GM12878 (cell line): ENCODE measurements around the gene SMTNL2. TPM values are rescaled to one million over a fixed set of nuclear protein-coding genes. Genes with fewer than 3 reads are reported as not detected.

Source experiments
- ATAC-seq: fragments of 200-7000 bp; cut with Tn5 transposase; 3 replicates; pipeline ENCODE4 v1.9.1; 2020; ENCODE audit warnings: mild to moderate bottlenecking, moderate library complexity
- BruUV-seq: library from RNA; stranded (reverse); fragments of 400-500 nt; replicated peaks from 2 replicates; lab custom pipeline; 2021; lab: Mats Ljungman, UMichigan
- CTCF ChIA-PET: fragments of 300-600 bp; sonication (Branson Sonifier 250); formaldehyde crosslinking; extraction: SDS; loops from one replicate; lab custom pipeline; 2021; ENCODE audit warnings: inconsistent platforms; lab: Yijun Ruan, JAX
- POLR2A ChIA-PET: fragments of 350-600 bp; formaldehyde crosslinking; extraction: SDS; loops from one replicate; lab custom pipeline; 2021; ENCODE audit warnings: inconsistent platforms; lab: Charles Lee
- RAD21 ChIA-PET: fragments of 300-600 bp; sonication (Branson Sonifier 250); formaldehyde crosslinking; loops from one replicate; lab custom pipeline; 2023; ENCODE audit warnings: antibody characterized with exemption; ENCODE audit not compliant: unreplicated experiment; lab: Charles Lee
- SMC1A ChIA-PET: fragments of 300-600 bp; sonication (Branson Sonifier 250); formaldehyde crosslinking; loops from one replicate; lab custom pipeline; 2023; ENCODE audit not compliant: unreplicated experiment, uncharacterized antibody; lab: Charles Lee
- DNase-seq: peaks from one replicate; pipeline ENCODE4 v3.0.0-alpha.2; 2011; ENCODE audit warnings: low read depth, low spot score
- FAIRE-seq: peaks from 3 replicates; lab custom pipeline; 2011; peaks lifted over from hg19 to GRCh38; lab: Jason Lieb, UNC
- H2AFZ ChIP-seq: 2 replicates; pipeline ENCODE4 v1.6.0; 2011; ENCODE audit warnings: low read depth, low read length, control low read depth; ENCODE audit not compliant: control insufficient read depth
- H3K27ac ChIP-seq: 2 replicates; pipeline ENCODE4 v1.5.1; 2011; ENCODE audit warnings: control low read depth; ENCODE audit not compliant: control insufficient read depth, insufficient read depth
- H3K27me3 ChIP-seq, 2 experiments: replicated peaks in 1 of 2; 2 replicates each; pipeline versions ENCODE4 v1.6.0 to v1.6.1; 2011; ENCODE audit warnings: low read length in 1 of 2; ENCODE audit not compliant: control insufficient read depth in 2 of 2, insufficient read depth in 2 of 2
- H3K36me3 ChIP-seq, 2 experiments: 2 replicates each; pipeline ENCODE4 v1.5.1; 2011; ENCODE audit warnings: low read length in 1 of 2; ENCODE audit not compliant: control insufficient read depth in 2 of 2, insufficient read depth in 2 of 2
- H3K4me1 ChIP-seq: 2 replicates; pipeline ENCODE4 v1.6.1; 2011; ENCODE audit warnings: mild to moderate bottlenecking, low read length, moderate library complexity, mixed read lengths; ENCODE audit not compliant: control insufficient read depth, insufficient read depth
- H3K4me2 ChIP-seq: 2 replicates; pipeline ENCODE4 v1.6.0; 2011; ENCODE audit warnings: control low read depth; ENCODE audit not compliant: control insufficient read depth, insufficient read depth
- H3K4me3 ChIP-seq: fragments of 200-600 bp; sonication (generic); 2 replicates; pipeline ENCODE4 v1.5.1; 2016
- H3K79me2 ChIP-seq: 2 replicates; pipeline ENCODE4 v1.6.0; 2011; ENCODE audit warnings: low read length; ENCODE audit not compliant: control insufficient read depth, insufficient read depth
- H3K9ac ChIP-seq: 2 replicates; pipeline ENCODE4 v1.8.0; 2011; ENCODE audit warnings: low read length, control low read depth, mixed read lengths; ENCODE audit not compliant: control insufficient read depth, insufficient read depth
- H3K9me3 ChIP-seq: replicated peaks from 3 replicates; pipeline ENCODE4 v1.5.1; 2011; ENCODE audit warnings: mild to moderate bottlenecking, low read length; ENCODE audit not compliant: control insufficient read depth, insufficient read depth
- H4K20me1 ChIP-seq: 2 replicates; pipeline ENCODE4 v1.6.0; 2011; ENCODE audit not compliant: control insufficient read depth, insufficient read depth
- POLR2A ChIP-seq: IDR thresholded peaks from 2 replicates; pipeline ENCODE4 v1.6.1; 2011; ENCODE audit warnings: low read depth, mild to moderate bottlenecking, low read length
- POU2F2 ChIP-seq: IDR thresholded peaks from 3 replicates; pipeline ENCODE4 v1.6.1; 2011; ENCODE audit warnings: low read depth, mild to moderate bottlenecking, low read length, borderline replicate concordance
- TAF1 ChIP-seq: IDR thresholded peaks from 2 replicates; pipeline ENCODE4 v1.6.1; 2011; ENCODE audit warnings: mild to moderate bottlenecking, low read depth, low read length, borderline replicate concordance
- WGBS: methylation state at CpG from one replicate; pipeline ENCODE4 v1.1.6; 2016; ENCODE audit warnings: low lambda C conversion rate; ENCODE audit not compliant: insufficient replicate concordance, insufficient coverage; ENCODE audit errors: missing lambda C conversion rate; 5-methylcytosine and 5-hydroxymethylcytosine counted together
- in situ Hi-C: fragments of 300-500 bp; cut with MboI; formaldehyde crosslinking; loops from 9 replicates; pipeline ENCODE4 v1.14.3; 2018; ENCODE audit warnings: mixed read lengths
- intact Hi-C: fragments of 100-400 bp; cut with micrococcal nuclease; formaldehyde crosslinking; loops from one replicate; pipeline ENCODE4 v1.14.2; 2022; ENCODE audit not compliant: unreplicated experiment
- polyA plus RNA-seq, 11 experiments: library from polyadenylated mRNA; depleted of rRNA in 4 of 11; unstranded in 6 of 11; stranded (reverse) in 5 of 11; fragments of >200 nt; fragmentation: Nextera tagmentation in 4 of 11; fragmentation: Illumina TruSeq in 1 of 11; extraction: Ambion mirVana in 4 of 11; extraction: Trizol in 1 of 11; gene quantifications; 1 replicate in 1 of 11; 2 replicates in 10 of 11; pipeline versions ENCODE4 v1.2.1 to v1.2.3, GENCODE V29; 2011 to 2016; ENCODE audit warnings: inconsistent platforms in 2 of 11, missing spikeins in 2 of 11, low read depth in 1 of 11
- total RNA-seq, 4 experiments: library from RNA; depleted of rRNA in 3 of 4; stranded (reverse); fragments of >200 nt in 3 of 4; fragmentation: Illumina TruSeq in 1 of 4; extraction: Trizol in 1 of 4; gene quantifications; 2 replicates each; pipeline versions ENCODE4 v1.2.1 to v1.2.3, GENCODE V29; 2013 to 2021
- TF ChIP-seq, protein P1 (sequence below), 3 experiments: IDR thresholded peaks in 2 of 3; conservative IDR thresholded peaks in 1 of 3; 2 replicates each; pipeline ENCODE4 v1.5.1; 2011; ENCODE audit warnings: low read depth in 3 of 3, low read length in 3 of 3, mild to moderate bottlenecking in 3 of 3, control low read depth in 2 of 3, moderate library complexity in 2 of 3, inconsistent platforms in 1 of 3, mixed read lengths in 1 of 3; ENCODE audit not compliant: control insufficient read depth in 2 of 3, insufficient read depth in 1 of 3; ENCODE audit errors: extremely low read depth in 1 of 3

The SMTNL2 gene
- total and polyA plus RNA-seq, 10 of the 15 experiments (the other 5 are each of a cell fraction or from before 2014, with no cell fraction given): not detected

DNA sequence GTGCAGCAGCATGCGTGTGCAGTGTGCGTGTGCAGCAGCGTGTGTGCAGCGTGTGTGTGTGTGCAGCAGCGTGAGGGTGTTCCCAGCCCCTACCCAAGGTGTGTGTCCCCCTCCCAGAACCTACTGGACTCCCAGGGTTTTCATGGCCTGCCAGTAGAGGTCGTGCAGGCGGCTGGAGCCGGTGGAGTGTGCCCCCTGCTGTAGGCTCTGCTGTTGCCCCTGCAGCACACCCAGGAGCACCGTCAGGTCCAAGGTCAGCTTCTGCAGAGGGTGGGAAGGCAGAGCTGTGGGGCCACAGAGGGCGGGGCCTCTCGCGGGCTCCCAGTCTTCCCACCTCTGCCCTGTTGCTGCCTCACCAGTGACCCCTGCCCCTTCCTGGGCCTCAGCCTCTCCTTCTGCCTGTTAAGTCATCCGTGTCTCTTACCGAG, 44.1 kb upstream of the SMTNL2 start:
- Histone ChIP-seq H3K36me3 (peaks cover 0 to 45% of the 10 kb centered on the region in 2 experiments; a peak in 3 of 4 replicates), H3K4me3 (no peak overlapping the region)
- no peak for FAIRE-seq

More for the DNA sequence above, 44.1 kb upstream of the SMTNL2 start:
- Histone ChIP-seq H3K79me2 (no peaks in the 10 kb centered on the region), H3K4me1 (no peaks in the 10 kb centered on the region), H3K4me2 (no peak overlapping the region), H3K27ac (no peak overlapping the region), H3K27me3 (no peaks in the 10 kb centered on the region), H4K20me1 (no peaks in the 10 kb centered on the region), H2AFZ (no peak overlapping the region), H3K9me3 (no peaks in the 10 kb centered on the region), H3K9ac (no peak overlapping the region)
- in situ Hi-C loops: no loop called here
- ATAC-seq (no peak), DNase-seq (no peak)
- WGBS: 68% methylated on average over 14 of the region's 14 CpGs
- intact Hi-C loops: no loop called here
- RAD21 ChIA-PET: no interaction called here
- TF ChIP-seq, protein P1, sequence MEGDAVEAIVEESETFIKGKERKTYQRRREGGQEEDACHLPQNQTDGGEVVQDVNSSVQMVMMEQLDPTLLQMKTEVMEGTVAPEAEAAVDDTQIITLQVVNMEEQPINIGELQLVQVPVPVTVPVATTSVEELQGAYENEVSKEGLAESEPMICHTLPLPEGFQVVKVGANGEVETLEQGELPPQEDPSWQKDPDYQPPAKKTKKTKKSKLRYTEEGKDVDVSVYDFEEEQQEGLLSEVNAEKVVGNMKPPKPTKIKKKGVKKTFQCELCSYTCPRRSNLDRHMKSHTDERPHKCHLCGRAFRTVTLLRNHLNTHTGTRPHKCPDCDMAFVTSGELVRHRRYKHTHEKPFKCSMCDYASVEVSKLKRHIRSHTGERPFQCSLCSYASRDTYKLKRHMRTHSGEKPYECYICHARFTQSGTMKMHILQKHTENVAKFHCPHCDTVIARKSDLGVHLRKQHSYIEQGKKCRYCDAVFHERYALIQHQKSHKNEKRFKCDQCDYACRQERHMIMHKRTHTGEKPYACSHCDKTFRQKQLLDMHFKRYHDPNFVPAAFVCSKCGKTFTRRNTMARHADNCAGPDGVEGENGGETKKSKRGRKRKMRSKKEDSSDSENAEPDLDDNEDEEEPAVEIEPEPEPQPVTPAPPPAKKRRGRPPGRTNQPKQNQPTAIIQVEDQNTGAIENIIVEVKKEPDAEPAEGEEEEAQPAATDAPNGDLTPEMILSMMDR (IDR thresholded peaks at IDR 0.05 in 2 of 3, conservative IDR thresholded peaks at IDR 0.05 in 1 of 3; ENCODE audit: control insufficient read depth in 2 of 3, extremely low read depth in 1 of 3, insufficient read depth in 1 of 3, low read depth in 3 of 3, low read length in 3 of 3): peak in 2 of 3 experiments; percentile 14 to 15; a peak in 1 of 6 replicates
- TF ChIP-seq TAF1 (no peak), POLR2A (peak; percentile 46), POU2F2 (no peak)
- SMC1A ChIA-PET: no interaction called here
- CTCF ChIA-PET: no interaction called here
- no TSS peak for BruUV-seq
- POLR2A ChIA-PET: no interaction called here
